Mesenchymal stem cell (in vitro differentiated cells and primary cell): ENCODE measurements around the gene BBLN.
A peak's percentile ranks its signal among the peaks of the same experiment; 100 is the strongest.

Experiments used
- DNase-seq: peaks from one replicate; pipeline ENCODE4 v3.0.0-alpha.2; 2013
- H2AFZ ChIP-seq: one replicate; pipeline ENCODE4 v1.6.1; 2013; ENCODE audit warnings: low read depth, mild to moderate bottlenecking, control low read depth, inconsistent platforms, low read length, moderate library complexity
- H2AK5ac ChIP-seq: 2 replicates; pipeline ENCODE4 v1.6.1; 2013; ENCODE audit warnings: low read length, moderate library complexity, mild to moderate bottlenecking, inconsistent platforms; ENCODE audit not compliant: severe bottlenecking
- H2BK120ac ChIP-seq: one replicate; pipeline ENCODE4 v1.6.1; 2013; ENCODE audit warnings: low read depth, mild to moderate bottlenecking, inconsistent platforms, low read length, moderate library complexity
- H2BK12ac ChIP-seq, 2 experiments: one replicate each; pipeline ENCODE4 v1.6.1; 2013; ENCODE audit warnings: inconsistent platforms in 2 of 2, low read length in 2 of 2, mild to moderate bottlenecking in 2 of 2, moderate library complexity in 2 of 2, control low read depth in 1 of 2
- H2BK15ac ChIP-seq: one replicate; pipeline ENCODE4 v1.6.1; 2013; ENCODE audit warnings: mild to moderate bottlenecking, low read depth, inconsistent platforms; ENCODE audit not compliant: poor library complexity, severe bottlenecking
- H2BK5ac ChIP-seq: 2 replicates; pipeline ENCODE4 v1.6.1; 2013; ENCODE audit warnings: low read depth, mild to moderate bottlenecking, low read length, control low read depth, inconsistent platforms; ENCODE audit not compliant: poor library complexity, severe bottlenecking
- H3K14ac ChIP-seq, 2 experiments: one replicate each; pipeline ENCODE4 v1.6.1; 2013; ENCODE audit warnings: inconsistent platforms in 2 of 2, low read length in 2 of 2, control low read depth in 1 of 2, mild to moderate bottlenecking in 1 of 2, moderate library complexity in 1 of 2
- H3K18ac ChIP-seq, 2 experiments: one replicate each; pipeline ENCODE4 v1.6.1; 2013; ENCODE audit warnings: inconsistent platforms in 2 of 2, low read length in 2 of 2, control low read depth in 1 of 2, low read depth in 1 of 2, mild to moderate bottlenecking in 1 of 2
- H3K23ac ChIP-seq, 2 experiments: one replicate each; pipeline ENCODE4 v1.6.1; 2013; ENCODE audit warnings: inconsistent platforms in 2 of 2, low read length in 2 of 2, mild to moderate bottlenecking in 2 of 2, moderate library complexity in 2 of 2, control low read depth in 1 of 2
- H3K27ac ChIP-seq: 2 replicates; pipeline ENCODE4 v1.5.1; 2013; ENCODE audit warnings: mild to moderate bottlenecking, moderate library complexity, low read length, control low read depth, inconsistent platforms; ENCODE audit not compliant: poor library complexity, severe bottlenecking
- H3K27me3 ChIP-seq, 2 experiments: 2 replicates each; pipeline versions ENCODE4 v1.6.1 to v1.7.0; 2013; ENCODE audit warnings: low read length in 2 of 2, mild to moderate bottlenecking in 2 of 2, moderate library complexity in 2 of 2, control low read depth in 1 of 2, inconsistent platforms in 1 of 2; ENCODE audit not compliant: control insufficient read depth in 1 of 2, insufficient read depth in 1 of 2
- H3K36me3 ChIP-seq, 2 experiments: 2 replicates each; pipeline versions ENCODE4 v1.6.1 to v1.7.0; 2013; ENCODE audit warnings: low read length in 2 of 2, control low read depth in 1 of 2, inconsistent platforms in 1 of 2, low read depth in 1 of 2, mild to moderate bottlenecking in 1 of 2; ENCODE audit not compliant: insufficient read depth in 2 of 2, control insufficient read depth in 1 of 2
- H3K4ac ChIP-seq, 2 experiments: one replicate each; pipeline ENCODE4 v1.6.1; 2013; ENCODE audit warnings: inconsistent platforms in 2 of 2, low read length in 2 of 2, mild to moderate bottlenecking in 2 of 2, moderate library complexity in 2 of 2, control low read depth in 1 of 2, low read depth in 1 of 2
- H3K4me1 ChIP-seq: 2 replicates; pipeline ENCODE4 v1.6.1; 2013; ENCODE audit warnings: low read depth, low read length, control low read depth; ENCODE audit not compliant: control insufficient read depth, insufficient read depth
- H3K4me2 ChIP-seq: 2 replicates; pipeline ENCODE4 v1.6.1; 2013; ENCODE audit warnings: low read length, mild to moderate bottlenecking, inconsistent platforms; ENCODE audit not compliant: poor library complexity, severe bottlenecking
- H3K4me3 ChIP-seq, 2 experiments: 2 replicates each; pipeline versions ENCODE4 v1.5.1 to v1.7.0; 2013; ENCODE audit warnings: low read length in 2 of 2, mild to moderate bottlenecking in 2 of 2, control low read depth in 1 of 2, low read depth in 1 of 2; ENCODE audit not compliant: insufficient read depth in 1 of 2
- H3K79me1 ChIP-seq: replicated peaks from 2 replicates; pipeline ENCODE4 v1.6.1; 2013; ENCODE audit warnings: mild to moderate bottlenecking, control low read depth, low read length, inconsistent platforms; ENCODE audit not compliant: poor library complexity, severe bottlenecking
- H3K9ac ChIP-seq: 2 replicates; pipeline ENCODE4 v1.7.0; 2013; ENCODE audit warnings: mild to moderate bottlenecking, low read length, moderate library complexity
- H3K9me3 ChIP-seq: 2 replicates; pipeline ENCODE4 v1.7.0; 2013; ENCODE audit warnings: mild to moderate bottlenecking, low read length; ENCODE audit not compliant: control insufficient read depth
- H4K8ac ChIP-seq: one replicate; pipeline ENCODE4 v1.6.1; 2013; ENCODE audit warnings: inconsistent platforms, mild to moderate bottlenecking, low read length, moderate library complexity
- H4K91ac ChIP-seq: one replicate; pipeline ENCODE4 v1.6.1; 2013; ENCODE audit warnings: mild to moderate bottlenecking, low read length, inconsistent platforms
- WGBS: methylation state at CpG from one replicate; pipeline ENCODE4 v1.1.7; 2013; ENCODE audit warnings: mixed read lengths; 5-methylcytosine and 5-hydroxymethylcytosine counted together

The BBLN gene

GRCh38 chr9:128161215-128161902 lies 1.3 kb downstream of the BBLN start:
- 95% methylated on average over 12 of the region's 13 CpGs for WGBS
- no peaks in the 10 kb centered on the region for H3K9me3 ChIP-seq

DNA sequence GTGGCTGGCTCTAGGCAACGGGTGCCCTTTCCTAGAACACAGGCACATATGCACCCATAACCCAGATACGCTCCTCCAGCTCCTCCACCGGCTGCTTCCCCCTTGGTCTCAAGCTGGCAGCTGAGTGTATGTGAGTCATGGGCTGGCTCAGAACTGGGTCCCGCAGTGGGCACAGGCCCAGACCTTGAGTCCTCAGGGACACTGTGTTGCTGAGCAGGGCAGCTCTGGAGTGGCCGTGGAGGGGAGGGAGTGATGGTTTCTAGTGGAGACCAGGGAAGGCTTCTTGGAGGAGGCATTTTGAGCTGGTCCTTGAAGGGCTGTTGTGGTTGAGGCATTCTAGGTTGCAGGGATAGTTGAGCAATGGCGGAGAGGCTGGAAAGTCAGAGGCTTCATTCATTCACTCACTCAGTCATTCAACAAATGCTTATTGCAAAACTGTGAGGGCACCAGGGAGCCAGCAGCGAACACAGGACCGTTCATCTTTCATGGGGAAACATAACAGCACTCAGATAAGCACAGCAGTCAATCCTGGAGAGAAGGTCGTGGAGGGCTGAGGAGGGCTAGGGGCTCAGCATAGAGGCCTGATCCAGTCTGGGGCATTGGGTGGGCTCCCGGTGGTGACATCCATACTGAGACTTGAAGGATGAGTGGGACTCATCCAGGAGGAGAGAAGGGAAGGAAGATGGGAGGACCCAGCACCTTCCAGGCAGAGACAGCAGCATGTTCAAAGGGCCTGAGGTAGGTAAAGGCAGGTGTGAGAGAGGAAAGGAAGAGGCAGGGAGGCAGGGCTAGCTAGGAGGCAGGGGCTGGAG lies 2.4 kb downstream of the BBLN start:
- peaks cover 25% of the 10 kb centered on the region for H3K79me1 ChIP-seq
- H2BK5ac ChIP-seq: no peak overlapping the region
- no peak overlapping the region for H3K23ac ChIP-seq
- peaks cover 49 to 56% of the 10 kb centered on the region in 2 experiments for H3K36me3 ChIP-seq
- peaks cover 15% of the 10 kb centered on the region for H3K4me1 ChIP-seq
- no peak overlapping the region for H4K91ac ChIP-seq
- H2AFZ ChIP-seq: no peak overlapping the region
- no peak overlapping the region for H3K4ac ChIP-seq
- no peak overlapping the region for H2BK15ac ChIP-seq
- H3K27ac ChIP-seq: no peak overlapping the region
- H3K18ac ChIP-seq: no peak overlapping the region
- H2AK5ac ChIP-seq: no peak overlapping the region
- WGBS: 94% methylated on average over 10 of the region's 10 CpGs
- H3K9me3 ChIP-seq: no peaks in the 10 kb centered on the region
- no peak for DNase-seq
- H3K4me2 ChIP-seq: no peak overlapping the region
- H3K4me3 ChIP-seq: no peak overlapping the region
- H2BK12ac ChIP-seq: no peak overlapping the region
- H3K9ac ChIP-seq: no peak overlapping the region
- no peaks in the 10 kb centered on the region for H3K27me3 ChIP-seq
- no peak overlapping the region for H4K8ac ChIP-seq
- H2BK120ac ChIP-seq: no peak overlapping the region
- no peak overlapping the region for H3K14ac ChIP-seq

More at GRCh38 chr9:128161215-128161902, 1.3 kb downstream of the BBLN start:
- Histone ChIP-seq H3K4me2 (peak overlapping the region; percentile 16), H2BK15ac (no peak overlapping the region), H3K18ac (no peak overlapping the region), H2BK5ac (no peak overlapping the region), H2AFZ (no peak overlapping the region), H3K4me3 (peak overlapping the region in 1 of 2 experiments; percentile 93), H3K14ac (no peak overlapping the region), H3K27ac (no peak overlapping the region), H3K4ac (no peak overlapping the region), H4K8ac (no peak overlapping the region), H2BK120ac (no peak overlapping the region), H3K79me1 (peaks cover 16% of the 10 kb centered on the region), H3K4me1 (peaks cover 15% of the 10 kb centered on the region), H3K36me3 (peaks cover 39 to 45% of the 10 kb centered on the region in 2 experiments), H2AK5ac (no peak overlapping the region), H3K23ac (peak overlapping the region in 1 of 2 experiments; percentile 48), H2BK12ac (no peak overlapping the region), H3K9ac (peak overlapping the region; percentile 86), H4K91ac (no peak overlapping the region), H3K27me3 (no peaks in the 10 kb centered on the region)
- DNase-seq: peak; percentile 13

- 93% methylated on average over 6 of the region's 6 CpGs for WGBS
- Histone ChIP-seq H2BK15ac (no peak overlapping the region), H3K18ac (no peak overlapping the region), H4K91ac (no peak overlapping the region), H4K8ac (no peak overlapping the region), H3K14ac (no peak overlapping the region), H2BK5ac (no peak overlapping the region), H3K79me1 (peaks cover 26% of the 10 kb centered on the region), H3K9me3 (no peaks in the 10 kb centered on the region), H3K4me3 (no peak overlapping the region), H3K9ac (no peak overlapping the region), H3K4me1 (peaks cover 15% of the 10 kb centered on the region), H3K4me2 (no peak overlapping the region), H2BK12ac (no peak overlapping the region), H3K36me3 (peaks cover 56 to 62% of the 10 kb centered on the region in 2 experiments), H2BK120ac (no peak overlapping the region), H2AK5ac (no peak overlapping the region), H3K4ac (no peak overlapping the region), H3K23ac (no peak overlapping the region), H2AFZ (no peak overlapping the region), H3K27ac (no peak overlapping the region), H3K27me3 (no peaks in the 10 kb centered on the region)
- DNase-seq: no peak
These were observed 3.0 kb downstream of the BBLN start for GRCh38 chr9:128163027-128163515.
